HEK293 (cell line): ENCODE results near the gene ACAP2.

Experiments used
- CTCF ChIP-seq: fragments of 450-650 bp; formaldehyde crosslinking; IDR thresholded peaks from 2 replicates; pipeline ENCODE4 v1.5.1; 2016; ENCODE audit warnings: missing biosample characterization, missing genetic modification characterization
- ZBTB7A ChIP-seq: fragments of 450-650 bp; formaldehyde crosslinking; IDR thresholded peaks from 2 replicates; pipeline ENCODE4 v1.5.1; 2016; ENCODE audit warnings: low read depth, missing biosample characterization, missing genetic modification characterization
- ZNF140 ChIP-seq: fragments of 450-650 bp; formaldehyde crosslinking; IDR thresholded peaks from 2 replicates; pipeline ENCODE4 v1.5.1; 2016; ENCODE audit warnings: missing biosample characterization, missing genetic modification characterization
- ZNF280C ChIP-seq: fragments of 450-650 bp; formaldehyde crosslinking; IDR thresholded peaks from 2 replicates; pipeline ENCODE4 v1.5.1; 2016; ENCODE audit warnings: missing biosample characterization, missing genetic modification characterization
- ZNF76 ChIP-seq: fragments of 450-650 bp; formaldehyde crosslinking; IDR thresholded peaks from 2 replicates; pipeline ENCODE4; 2016; ENCODE audit warnings: low read depth, missing biosample characterization, missing genetic modification characterization, borderline replicate concordance
- TF ChIP-seq, protein P1 (sequence below): fragments of 450-650 bp; formaldehyde crosslinking; IDR thresholded peaks from 2 replicates; pipeline ENCODE4 v1.5.1; 2016; ENCODE audit warnings: missing biosample characterization, missing genetic modification characterization

- TF ChIP-seq ZNF76 (no peak), ZNF280C (tag by site-specific recombination) (no peak), ZNF140 (tag by site-specific recombination) (no peak), CTCF (tag by site-specific recombination) (no peak), ZBTB7A (tag by site-specific recombination) (no peak)
- TF ChIP-seq, protein P1, sequence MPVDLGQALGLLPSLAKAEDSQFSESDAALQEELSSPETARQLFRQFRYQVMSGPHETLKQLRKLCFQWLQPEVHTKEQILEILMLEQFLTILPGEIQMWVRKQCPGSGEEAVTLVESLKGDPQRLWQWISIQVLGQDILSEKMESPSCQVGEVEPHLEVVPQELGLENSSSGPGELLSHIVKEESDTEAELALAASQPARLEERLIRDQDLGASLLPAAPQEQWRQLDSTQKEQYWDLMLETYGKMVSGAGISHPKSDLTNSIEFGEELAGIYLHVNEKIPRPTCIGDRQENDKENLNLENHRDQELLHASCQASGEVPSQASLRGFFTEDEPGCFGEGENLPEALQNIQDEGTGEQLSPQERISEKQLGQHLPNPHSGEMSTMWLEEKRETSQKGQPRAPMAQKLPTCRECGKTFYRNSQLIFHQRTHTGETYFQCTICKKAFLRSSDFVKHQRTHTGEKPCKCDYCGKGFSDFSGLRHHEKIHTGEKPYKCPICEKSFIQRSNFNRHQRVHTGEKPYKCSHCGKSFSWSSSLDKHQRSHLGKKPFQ (tag by site-specific recombination), result no peak
Observed at GRCh38 chr3:195458316-195458717, 15.5 kb upstream of the ACAP2 start.
